CD4-positive, CD25-positive, alpha-beta regulatory T cell (primary cell): ENCODE results near the gene SPHK2. TPM values are rescaled to one million over a fixed set of nuclear protein-coding genes. Genes with fewer than 3 reads are reported as not detected.
"Not testable (repeated sequence)": the region's sequence is repeated elsewhere in the genome, so short reads cannot be mapped to it uniquely, and the experiment has no call there.

Experiments used
- ATAC-seq, 2 donors: fragments of 150-1000 bp; cut with Tn5 transposase; one replicate each; pipeline ENCODE4 v1.10.0; 2021; ENCODE audit warnings: low read depth in 2 of 2, moderate number of reproducible peaks in 2 of 2, moderate library complexity in 1 of 2
- DNase-seq, 3 donors: peaks; one replicate each; pipeline versions ENCODE4 v3.0.0 to v3.0.0-alpha.2; 2012 to 2022; ENCODE audit warnings: mixed read lengths in 1 of 3
- H3K27ac ChIP-seq: one replicate; pipeline ENCODE4 v1.7.0; 2013; ENCODE audit warnings: mild to moderate bottlenecking, low read length; ENCODE audit not compliant: insufficient read depth, poor library complexity, severe bottlenecking
- H3K27me3 ChIP-seq: one replicate; pipeline ENCODE4 v1.7.0; 2013; ENCODE audit warnings: low read length; ENCODE audit not compliant: control insufficient read depth, insufficient read depth
- H3K36me3 ChIP-seq: one replicate; pipeline ENCODE4 v1.7.0; 2013; ENCODE audit warnings: mild to moderate bottlenecking, low read length, moderate library complexity; ENCODE audit not compliant: control insufficient read depth, insufficient read depth
- H3K4me1 ChIP-seq: 2 replicates; pipeline ENCODE4 v1.7.0; 2013; ENCODE audit warnings: mild to moderate bottlenecking, low read length; ENCODE audit not compliant: insufficient read depth, control insufficient read depth, poor library complexity, severe bottlenecking
- H3K4me3 ChIP-seq: one replicate; pipeline ENCODE4 v1.7.0; 2013; ENCODE audit warnings: low read depth, mild to moderate bottlenecking, low read length, moderate library complexity
- H3K9me3 ChIP-seq, 2 experiments: 1 replicate in 1 of 2; 2 replicates in 1 of 2; pipeline ENCODE4 v1.7.0; 2013; ENCODE audit warnings: low read length in 2 of 2, mild to moderate bottlenecking in 1 of 2, moderate library complexity in 1 of 2; ENCODE audit not compliant: control insufficient read depth in 2 of 2
- H3K27ac Mint-ChIP-seq, 3 donors: one replicate each; pipeline ENCODE4 v1.8.0; 2020 to 2022; ENCODE audit warnings: mild to moderate bottlenecking in 3 of 3, mixed read lengths in 3 of 3, moderate library complexity in 2 of 3
- H3K27me3 Mint-ChIP-seq: one replicate; pipeline ENCODE4 v1.8.0; 2022; ENCODE audit warnings: mild to moderate bottlenecking, mixed read lengths
- H3K36me3 Mint-ChIP-seq: one replicate; pipeline ENCODE4 v1.8.0; 2020; ENCODE audit warnings: mixed read lengths
- H3K4me1 Mint-ChIP-seq, 4 donors: one replicate each; pipeline ENCODE4 v1.8.0; 2020 to 2022; ENCODE audit warnings: mixed read lengths in 4 of 4, mild to moderate bottlenecking in 1 of 4
- H3K4me3 Mint-ChIP-seq, 4 donors: one replicate each; pipeline ENCODE4 v1.8.0; 2020 to 2022; ENCODE audit warnings: mild to moderate bottlenecking in 4 of 4, mixed read lengths in 4 of 4, moderate library complexity in 3 of 4
- H3K9me3 Mint-ChIP-seq, 7 donors: one replicate each; pipeline ENCODE4 v1.8.0; 2020 to 2022; ENCODE audit warnings: mixed read lengths in 7 of 7, mild to moderate bottlenecking in 3 of 7, moderate library complexity in 2 of 7
- polyA plus RNA-seq, 4 donors: library from polyadenylated mRNA; unstranded; fragments of 300-500 nt; fragmentation: Illumina TruSeq; gene quantifications; one replicate each; pipeline ENCODE4 v1.2.3, GENCODE V29; 2021
- total RNA-seq: library from RNA; stranded (reverse); gene quantifications from one replicate; pipeline ENCODE4 v1.2.3, GENCODE V29; 2022

Gene SPHK2, protein sequence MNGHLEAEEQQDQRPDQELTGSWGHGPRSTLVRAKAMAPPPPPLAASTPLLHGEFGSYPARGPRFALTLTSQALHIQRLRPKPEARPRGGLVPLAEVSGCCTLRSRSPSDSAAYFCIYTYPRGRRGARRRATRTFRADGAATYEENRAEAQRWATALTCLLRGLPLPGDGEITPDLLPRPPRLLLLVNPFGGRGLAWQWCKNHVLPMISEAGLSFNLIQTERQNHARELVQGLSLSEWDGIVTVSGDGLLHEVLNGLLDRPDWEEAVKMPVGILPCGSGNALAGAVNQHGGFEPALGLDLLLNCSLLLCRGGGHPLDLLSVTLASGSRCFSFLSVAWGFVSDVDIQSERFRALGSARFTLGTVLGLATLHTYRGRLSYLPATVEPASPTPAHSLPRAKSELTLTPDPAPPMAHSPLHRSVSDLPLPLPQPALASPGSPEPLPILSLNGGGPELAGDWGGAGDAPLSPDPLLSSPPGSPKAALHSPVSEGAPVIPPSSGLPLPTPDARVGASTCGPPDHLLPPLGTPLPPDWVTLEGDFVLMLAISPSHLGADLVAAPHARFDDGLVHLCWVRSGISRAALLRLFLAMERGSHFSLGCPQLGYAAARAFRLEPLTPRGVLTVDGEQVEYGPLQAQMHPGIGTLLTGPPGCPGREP
- total RNA-seq (13.0 TPM), polyA plus RNA-seq (1 to 10 TPM; 4.8 to 8.4 (median 7.5) TPM)

DNA sequence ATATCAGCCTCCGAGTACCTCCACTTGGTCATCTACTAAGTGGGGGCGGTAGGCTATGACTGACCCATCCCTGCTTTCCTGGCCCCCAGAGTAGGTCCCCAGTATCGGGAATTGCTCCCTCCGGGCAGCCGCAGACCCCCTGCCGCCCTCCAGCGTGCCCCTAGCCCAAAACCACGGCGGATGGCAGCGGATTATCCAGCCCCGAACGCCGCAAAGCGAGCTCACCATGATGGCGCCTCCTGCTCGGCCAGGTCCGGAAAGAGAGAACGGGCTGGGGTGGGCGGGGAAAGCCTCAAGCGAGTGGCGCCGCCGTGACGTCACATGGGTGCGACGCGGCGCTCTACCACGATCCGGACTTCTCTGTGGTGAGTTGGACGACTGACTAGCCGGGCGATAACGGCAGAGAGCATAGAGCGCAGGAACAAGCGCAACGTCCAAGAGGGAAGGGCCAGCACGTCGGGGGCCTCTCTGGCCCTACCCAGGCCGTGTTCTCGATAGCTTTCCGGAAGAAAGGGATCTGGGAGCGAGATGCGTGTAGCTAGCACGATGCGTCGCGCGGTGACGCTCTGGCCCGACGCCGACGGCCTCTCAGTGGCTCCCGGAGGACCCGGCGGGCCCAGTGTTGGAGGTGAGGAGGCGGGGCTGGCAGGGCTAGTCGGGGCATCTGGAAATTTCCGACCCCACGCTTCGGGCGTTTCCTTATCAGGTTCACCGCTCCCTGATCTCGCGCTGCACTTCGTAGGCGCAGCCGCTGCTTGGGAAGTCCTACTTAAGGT, at the start of gene SPHK2, which contains the start of gene RPL18:
Gene SPHK2, plus strand, starts transcription at position 591 of the 776 bp plus-strand sequence. CDS start 1,009 bp downstream, outside the sequence.
Gene RPL18, minus strand, starts transcription at position 263 of the 776 bp plus-strand sequence. Its CDS starts 35 bp downstream, at position 228.
- ATAC-seq (peak; percentile 81 to 84), DNase-seq (peak; percentile 90 to 99 (median 95))
- Mint-ChIP-seq H3K4me1 (peaks cover 7 to 68% (median 39%) of the 10 kb centered on the region in 4 donors), H3K4me3 (peak within 1 kb of the TSS; percentile 97 to 100 (median 98)), H3K27ac (peak within 1 kb of the TSS; percentile 96 to 98 (median 97)), H3K9me3 (no peaks in the 10 kb centered on the region), H3K27me3 (no peaks in the 10 kb centered on the region), H3K36me3 (peaks cover 21% of the 10 kb centered on the region)
- Histone ChIP-seq H3K27ac (peak within 1 kb of the TSS; percentile 86), H3K27me3 (no peaks in the 10 kb centered on the region), H3K4me1 (peaks cover 44% of the 10 kb centered on the region), H3K36me3 (peaks cover 27% of the 10 kb centered on the region), H3K4me3 (peak within 1 kb of the TSS; percentile 97), H3K9me3 (no peaks in the 10 kb centered on the region)

DNA sequence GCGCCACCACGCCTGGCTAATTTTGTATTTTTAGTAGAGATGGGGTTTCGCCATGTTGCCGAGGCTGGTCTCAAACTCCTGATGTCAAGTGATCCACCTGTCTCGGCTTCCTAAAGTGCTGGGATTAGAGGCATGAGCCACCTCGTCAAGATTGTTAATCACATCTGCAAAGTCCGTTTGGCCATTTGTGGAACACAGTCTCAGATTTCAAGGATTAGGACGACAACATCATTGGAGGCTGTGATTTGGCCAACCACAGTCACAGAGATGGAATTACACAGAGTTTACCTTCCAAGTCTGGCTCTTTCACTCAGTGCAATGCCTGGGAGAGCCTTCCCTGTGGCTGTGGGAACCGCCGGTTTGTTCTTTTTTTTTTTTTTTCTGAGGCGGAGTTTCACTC, 49.5 kb upstream of the SPHK2 start:
- no peak overlapping the region for H3K4me3 ChIP-seq
- H3K4me3 Mint-ChIP-seq: no peak overlapping the region
- no peaks in the 10 kb centered on the region for H3K9me3 Mint-ChIP-seq
- DNase-seq (no peak), ATAC-seq (no peak)
- H3K27me3 ChIP-seq: no peaks in the 10 kb centered on the region
- H3K36me3 ChIP-seq: no peaks in the 10 kb centered on the region
- no peak overlapping the region for H3K27ac Mint-ChIP-seq
- no peaks in the 10 kb centered on the region for H3K9me3 ChIP-seq
- peaks cover 4% of the 10 kb centered on the region for H3K27me3 Mint-ChIP-seq
- no peak overlapping the region for H3K27ac ChIP-seq
- no peaks in the 10 kb centered on the region for H3K4me1 ChIP-seq
- no peaks in the 10 kb centered on the region for H3K36me3 Mint-ChIP-seq
- H3K4me1 Mint-ChIP-seq: peaks cover 0 to 2% (median under 1%) of the 10 kb centered on the region in 4 donors

DNA sequence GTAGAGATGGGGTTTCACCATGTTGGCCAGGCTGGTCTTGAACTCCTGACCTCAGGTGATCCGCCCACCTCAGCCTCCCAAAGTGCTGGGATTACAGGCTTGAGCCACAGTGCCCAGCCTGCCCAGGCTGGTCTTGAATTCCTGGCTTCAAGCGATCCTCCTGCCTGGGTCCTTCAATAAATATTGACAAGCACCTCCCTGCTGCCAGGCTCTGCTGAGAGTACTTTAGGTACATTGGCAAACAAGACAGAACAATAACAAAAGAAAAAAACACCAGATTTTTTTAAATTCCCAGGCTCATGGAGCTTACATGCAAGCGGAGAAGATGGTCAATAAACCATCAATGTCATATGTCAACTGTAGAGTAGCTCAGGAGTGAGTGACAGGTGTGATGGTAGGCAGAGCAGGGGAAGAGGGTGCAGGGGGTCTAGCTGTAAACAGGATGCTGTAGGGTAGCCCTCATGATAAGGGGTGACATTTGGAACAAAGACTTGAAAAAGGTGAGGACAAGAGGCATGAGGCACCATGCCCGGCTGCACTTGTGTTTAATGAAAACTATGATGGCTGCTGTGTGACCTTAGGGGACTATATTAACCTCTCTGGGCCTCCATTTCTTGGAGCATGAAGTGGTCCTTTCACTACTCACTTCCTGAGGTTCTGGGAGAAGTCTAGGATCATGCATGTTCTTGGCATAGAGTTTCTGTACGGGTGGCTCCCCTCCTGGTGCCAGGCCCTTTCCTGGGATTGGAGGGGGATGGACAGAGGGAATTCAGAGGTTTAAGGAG, 47.7 kb upstream of the SPHK2 start:
- H3K9me3 ChIP-seq: no peaks in the 10 kb centered on the region
- no peak for ATAC-seq
- Mint-ChIP-seq H3K27me3 (peaks cover 4% of the 10 kb centered on the region), H3K9me3 (no peaks in the 10 kb centered on the region), H3K4me1 (no peaks in the 10 kb centered on the region), H3K27ac (no peak overlapping the region), H3K4me3 (peak overlapping the region in 1 of 4 donors; percentile 47), H3K36me3 (no peaks in the 10 kb centered on the region)
- H3K36me3 ChIP-seq: no peaks in the 10 kb centered on the region
- H3K4me1 ChIP-seq: no peaks in the 10 kb centered on the region
- H3K27me3 ChIP-seq: no peaks in the 10 kb centered on the region
- no peak overlapping the region for H3K27ac ChIP-seq
- no peak for DNase-seq
- no peak overlapping the region for H3K4me3 ChIP-seq

DNA sequence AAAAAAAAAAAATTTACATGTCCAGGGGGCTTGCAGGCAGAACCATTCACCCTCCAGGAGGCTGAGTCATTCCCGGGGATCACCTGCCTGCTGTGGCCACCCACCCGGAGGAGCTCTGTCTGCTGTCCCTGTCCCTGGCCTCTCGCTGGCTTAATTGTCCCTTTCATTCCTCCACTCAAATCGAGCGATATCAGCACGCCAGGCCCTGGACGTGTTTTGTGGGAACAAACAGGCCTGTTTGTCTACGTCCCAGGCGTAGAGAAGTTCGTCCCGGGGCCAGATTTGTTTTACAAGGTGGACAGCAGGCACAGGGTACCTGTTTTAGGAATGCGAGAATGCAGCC, 46.2 kb upstream of the SPHK2 start:
- Histone ChIP-seq H3K27me3 (no peaks in the 10 kb centered on the region), H3K36me3 (no peaks in the 10 kb centered on the region), H3K27ac (no peak overlapping the region), H3K9me3 (no peaks in the 10 kb centered on the region), H3K4me3 (no peak overlapping the region), H3K4me1 (no peaks in the 10 kb centered on the region)
- ATAC-seq: no peak
- no peak overlapping the region for H3K27ac Mint-ChIP-seq
- no peak for DNase-seq
- H3K27me3 Mint-ChIP-seq: peaks cover 4% of the 10 kb centered on the region
- H3K4me1 Mint-ChIP-seq: no peaks in the 10 kb centered on the region
- no peak overlapping the region for H3K4me3 Mint-ChIP-seq
- peaks cover 3% of the 10 kb centered on the region for H3K36me3 Mint-ChIP-seq
- H3K9me3 Mint-ChIP-seq: no peaks in the 10 kb centered on the region

DNA sequence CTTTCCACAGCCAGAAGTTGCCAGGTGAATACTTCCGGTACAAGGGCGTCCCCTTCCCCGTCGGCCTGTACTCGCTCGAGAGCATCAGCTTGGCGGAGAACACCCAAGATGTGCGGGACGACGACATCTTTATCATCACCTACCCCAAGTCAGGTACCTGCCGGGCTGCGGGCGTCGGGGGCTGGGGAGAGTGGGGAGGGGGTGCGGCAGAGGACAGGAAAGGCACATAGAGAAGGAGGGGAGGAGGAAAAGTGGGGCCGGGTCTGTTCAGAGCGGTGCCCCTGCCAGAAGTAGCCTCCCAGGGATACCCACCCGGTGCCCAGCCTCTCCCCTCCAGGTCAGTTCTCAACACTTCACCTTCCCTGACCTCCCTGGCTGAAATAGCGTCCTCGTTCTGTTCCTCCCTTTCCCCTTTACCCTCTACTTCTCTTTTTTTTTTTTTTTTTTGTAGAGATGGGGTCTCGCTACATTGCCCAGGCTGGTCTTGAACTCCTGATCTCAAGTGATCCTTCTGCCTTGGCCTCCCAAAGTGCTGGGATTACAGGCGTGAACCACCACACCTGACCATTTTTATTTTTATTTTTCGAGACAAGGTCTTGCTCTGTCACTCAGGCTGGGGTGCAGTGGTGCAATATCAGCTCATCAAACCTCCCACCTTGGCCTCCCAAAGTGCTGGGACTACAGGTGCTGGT, 43.2 kb upstream of the SPHK2 start:
- H3K36me3 ChIP-seq: no peaks in the 10 kb centered on the region

DNA sequence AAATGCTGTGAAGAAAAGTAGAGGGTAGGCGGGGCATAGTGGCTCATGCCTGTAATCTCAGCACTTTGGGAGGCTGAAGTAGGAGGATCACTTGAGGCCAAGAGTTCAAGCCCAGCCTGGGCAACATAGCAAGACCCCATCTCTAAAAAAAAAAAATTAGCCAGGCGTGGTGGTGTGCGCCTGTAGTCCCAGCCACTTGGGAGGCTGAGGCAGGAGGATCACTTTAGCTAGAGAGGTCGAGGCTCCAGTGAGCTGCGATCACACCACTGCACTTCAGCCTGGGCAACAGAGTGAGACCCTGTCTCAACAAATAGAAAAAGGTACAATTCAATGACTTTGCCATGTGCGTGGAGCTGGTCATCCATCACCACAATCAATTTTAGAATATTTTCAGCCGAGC, 41.4 kb upstream of the SPHK2 start:
- H3K4me3 Mint-ChIP-seq, H3K9me3 Mint-ChIP-seq, H3K27ac ChIP-seq, H3K9me3 ChIP-seq, H3K4me1 Mint-ChIP-seq, H3K27me3 ChIP-seq, H3K27me3 Mint-ChIP-seq, ATAC-seq, H3K27ac Mint-ChIP-seq, H3K36me3 ChIP-seq, DNase-seq, H3K4me1 ChIP-seq, H3K36me3 Mint-ChIP-seq, H3K4me3 ChIP-seq: not testable (repeated sequence)

More for the DNA sequence above, 43.2 kb upstream of the SPHK2 start:
- H3K4me3 Mint-ChIP-seq: no peak overlapping the region
- H3K27me3 ChIP-seq: no peaks in the 10 kb centered on the region
- no peak overlapping the region for H3K27ac Mint-ChIP-seq
- H3K27me3 Mint-ChIP-seq: no peaks in the 10 kb centered on the region
- no peaks in the 10 kb centered on the region for H3K9me3 ChIP-seq
- no peaks in the 10 kb centered on the region for H3K4me1 Mint-ChIP-seq
- DNase-seq (no peak), ATAC-seq (no peak)
- H3K36me3 Mint-ChIP-seq: peaks cover 6% of the 10 kb centered on the region
- peaks cover 0 to 1% (median 0%) of the 10 kb centered on the region in 7 donors for H3K9me3 Mint-ChIP-seq
- no peak overlapping the region for H3K4me3 ChIP-seq
- no peak overlapping the region for H3K27ac ChIP-seq
- no peaks in the 10 kb centered on the region for H3K4me1 ChIP-seq

DNA sequence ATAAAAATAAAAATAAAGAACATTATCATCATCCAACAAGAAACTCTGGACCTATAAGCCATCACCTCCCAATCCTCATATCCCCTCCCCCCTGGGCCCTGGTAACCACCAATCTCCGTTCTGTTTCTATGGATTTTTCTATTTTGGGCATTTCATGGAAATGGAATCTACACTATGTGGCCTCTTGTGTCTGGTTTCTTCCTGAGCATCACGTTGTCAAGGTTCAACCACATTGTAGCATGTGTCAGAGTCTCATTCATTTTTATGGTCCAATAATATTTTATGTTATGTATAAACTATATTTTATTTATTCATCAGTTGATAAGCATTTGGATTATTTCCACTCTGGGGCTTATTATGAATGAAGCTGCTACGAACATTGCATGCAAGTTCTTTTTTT, 40.4 kb upstream of the SPHK2 start:
- Mint-ChIP-seq H3K27me3 (no peaks in the 10 kb centered on the region), H3K4me3 (no peak overlapping the region)

More for the DNA sequence above, 40.4 kb upstream of the SPHK2 start:
- DNase-seq: no peak
- Mint-ChIP-seq H3K36me3 (peaks cover 6% of the 10 kb centered on the region), H3K4me1 (no peaks in the 10 kb centered on the region), H3K27ac (no peak overlapping the region), H3K9me3 (peaks cover 0 to 1% (median 0%) of the 10 kb centered on the region in 7 donors)
- no peaks in the 10 kb centered on the region for H3K4me1 ChIP-seq
- H3K36me3 ChIP-seq: no peaks in the 10 kb centered on the region
- H3K9me3 ChIP-seq: no peaks in the 10 kb centered on the region
- no peaks in the 10 kb centered on the region for H3K27me3 ChIP-seq
- H3K4me3 ChIP-seq: no peak overlapping the region
- H3K27ac ChIP-seq: no peak overlapping the region
- ATAC-seq: no peak
